ENCODE results near the gene GOLGA5. TPM values are rescaled to one million over a fixed set of nuclear protein-coding genes. Genes with fewer than 3 reads are reported as not detected.
"Not testable (repeated sequence)": the region's sequence is repeated elsewhere in the genome, so short reads cannot be mapped to it uniquely, and the experiment has no call there.

The GOLGA5 gene
- total RNA-seq, 1 donor from 2014 or later: 26.4 TPM

GRCh38 chr14:92813201-92813600, 19.1 kb downstream of the GOLGA5 start:
- H3K27ac Mint-ChIP-seq (ENCODE audit: unreplicated experiment): no peak overlapping the region
- H3K4me1 Mint-ChIP-seq (ENCODE audit: unreplicated experiment): no peaks in the 10 kb centered on the region
- no peaks in the 10 kb centered on the region for H3K27me3 Mint-ChIP-seq (ENCODE audit: unreplicated experiment)
- H3K36me3 Mint-ChIP-seq (ENCODE audit: low read depth, unreplicated experiment): peaks cover 3% of the 10 kb centered on the region
- TF ChIP-seq CTCF (IDR thresholded peaks at IDR 0.05; ENCODE audit: unreplicated experiment): no peak
- no peak for DNase-seq (ENCODE audit: low spot score)
- no peaks in the 10 kb centered on the region for H3K9me3 Mint-ChIP-seq (ENCODE audit: unreplicated experiment)
- no peak overlapping the region for H3K4me3 Mint-ChIP-seq (ENCODE audit: unreplicated experiment)

- no peak for DNase-seq (ENCODE audit: low spot score)
- no peaks in the 10 kb centered on the region for H3K27me3 Mint-ChIP-seq (ENCODE audit: unreplicated experiment)
- no peak overlapping the region for H3K4me3 Mint-ChIP-seq (ENCODE audit: unreplicated experiment)
- H3K27ac Mint-ChIP-seq (ENCODE audit: unreplicated experiment): no peak overlapping the region
- H3K9me3 Mint-ChIP-seq (ENCODE audit: unreplicated experiment): no peaks in the 10 kb centered on the region
- peaks cover 14% of the 10 kb centered on the region for H3K36me3 Mint-ChIP-seq (ENCODE audit: low read depth, unreplicated experiment)
- TF ChIP-seq CTCF (IDR thresholded peaks at IDR 0.05; ENCODE audit: unreplicated experiment): no peak
- H3K4me1 Mint-ChIP-seq (ENCODE audit: unreplicated experiment): no peaks in the 10 kb centered on the region
These were observed 25.0 kb downstream of the GOLGA5 start for GRCh38 chr14:92819011-92819597.

DNA sequence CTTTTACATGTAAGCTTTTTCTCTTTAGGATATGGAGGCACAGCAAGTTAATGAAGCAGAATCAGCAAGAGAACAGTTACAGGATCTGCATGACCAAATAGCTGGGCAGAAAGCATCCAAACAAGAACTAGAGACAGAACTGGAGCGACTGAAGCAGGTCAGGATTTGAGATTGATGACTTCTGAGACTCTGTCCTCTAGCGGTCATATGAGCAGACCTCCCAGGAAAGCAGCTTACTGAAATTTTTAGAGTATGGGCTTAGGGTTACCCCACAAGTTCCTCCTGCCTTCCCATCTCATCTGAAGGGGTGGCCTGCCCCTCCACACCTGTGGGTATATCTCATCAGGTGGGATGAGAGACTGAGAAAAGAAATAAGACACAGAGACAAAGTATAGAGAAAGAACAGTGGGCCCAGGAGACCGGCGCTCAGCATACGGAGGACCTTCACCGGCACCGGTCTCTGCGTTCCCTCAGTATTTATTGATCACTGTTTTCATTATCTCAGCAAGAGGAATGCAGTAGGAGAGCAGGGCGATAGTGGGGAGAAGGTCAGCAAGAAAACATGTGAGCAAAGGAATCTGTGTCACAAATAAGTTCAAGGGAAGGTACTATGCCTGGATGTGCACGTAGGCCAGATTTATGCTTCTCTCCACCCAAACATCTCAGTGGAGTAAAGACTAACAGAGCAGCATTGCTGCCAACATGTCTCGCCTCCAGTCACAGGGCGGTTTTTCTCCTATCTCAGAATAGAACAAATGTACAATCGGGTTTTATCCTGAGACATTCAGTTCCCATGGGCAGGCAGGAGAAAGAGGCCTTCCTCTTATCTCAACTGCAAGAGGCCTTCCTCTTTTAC, 25.8 kb downstream of the GOLGA5 start:
- peaks cover 20% of the 10 kb centered on the region for H3K36me3 Mint-ChIP-seq (ENCODE audit: low read depth, unreplicated experiment)
- H3K4me3 Mint-ChIP-seq (ENCODE audit: unreplicated experiment); H3K9me3 Mint-ChIP-seq (ENCODE audit: unreplicated experiment); H3K27me3 Mint-ChIP-seq (ENCODE audit: unreplicated experiment); DNase-seq (ENCODE audit: low spot score); H3K27ac Mint-ChIP-seq (ENCODE audit: unreplicated experiment); H3K4me1 Mint-ChIP-seq (ENCODE audit: unreplicated experiment): not testable (repeated sequence)

DNA sequence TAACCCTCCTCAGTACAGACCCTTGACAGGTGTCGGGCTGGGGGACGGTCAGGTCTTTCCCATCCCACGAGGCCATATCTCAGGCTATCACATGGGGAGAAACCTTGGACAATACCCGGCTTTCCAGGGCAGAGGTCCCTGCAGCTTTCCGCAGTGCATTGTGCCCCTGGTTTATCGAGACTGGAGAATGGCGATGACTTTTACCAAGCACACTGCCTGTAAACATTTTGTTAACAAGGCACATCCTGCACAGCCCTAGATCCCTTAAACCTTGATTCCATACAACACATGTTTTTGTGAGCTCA, 26.4 kb downstream of the GOLGA5 start:
- not testable (repeated sequence) for H3K9me3 Mint-ChIP-seq (ENCODE audit: unreplicated experiment); H3K4me3 Mint-ChIP-seq (ENCODE audit: unreplicated experiment); H3K27ac Mint-ChIP-seq (ENCODE audit: unreplicated experiment); DNase-seq (ENCODE audit: low spot score); H3K27me3 Mint-ChIP-seq (ENCODE audit: unreplicated experiment); H3K4me1 Mint-ChIP-seq (ENCODE audit: unreplicated experiment)
- peaks cover 21% of the 10 kb centered on the region for H3K36me3 Mint-ChIP-seq (ENCODE audit: low read depth, unreplicated experiment)

GRCh38 chr14:92830902-92831301, 36.8 kb downstream of the GOLGA5 start:
- no peak for TF ChIP-seq CTCF (IDR thresholded peaks at IDR 0.05; ENCODE audit: unreplicated experiment)
- peaks cover 29% of the 10 kb centered on the region for H3K4me1 Mint-ChIP-seq (ENCODE audit: unreplicated experiment)
- H3K9me3 Mint-ChIP-seq (ENCODE audit: unreplicated experiment): no peaks in the 10 kb centered on the region
- H3K36me3 Mint-ChIP-seq (ENCODE audit: low read depth, unreplicated experiment): peaks cover 4% of the 10 kb centered on the region
- no peaks in the 10 kb centered on the region for H3K27me3 Mint-ChIP-seq (ENCODE audit: unreplicated experiment)
- no peak for DNase-seq (ENCODE audit: low spot score)
- H3K4me3 Mint-ChIP-seq (ENCODE audit: unreplicated experiment): no peak overlapping the region
- H3K27ac Mint-ChIP-seq (ENCODE audit: unreplicated experiment): no peak overlapping the region

DNA sequence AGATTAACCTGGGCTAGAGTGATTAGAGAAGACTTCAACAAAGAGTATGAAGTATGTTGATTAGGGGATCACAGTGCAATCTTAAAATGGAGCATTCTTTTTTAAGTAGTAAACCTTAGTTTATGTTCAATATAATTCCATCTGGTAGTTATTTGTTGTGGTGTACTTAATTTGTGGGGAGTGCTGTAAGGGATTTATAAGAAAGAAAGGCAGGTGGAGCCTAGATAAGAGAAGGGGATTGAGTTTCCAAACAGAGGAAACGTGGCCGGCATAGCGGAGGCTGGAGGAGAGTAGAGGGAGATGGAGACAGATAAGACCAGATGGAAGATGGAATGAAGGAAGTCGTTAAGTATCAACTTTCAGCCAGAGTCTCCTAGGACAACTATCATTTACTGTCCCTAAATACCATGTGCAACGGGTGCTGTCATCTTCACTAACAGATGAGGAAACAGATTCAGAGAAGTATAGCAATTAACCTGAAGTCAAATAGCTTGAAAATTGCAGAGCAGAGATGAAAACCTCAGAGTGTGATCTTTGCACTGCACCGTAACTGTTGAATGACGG, 38.1 kb downstream of the GOLGA5 start:
- Mint-ChIP-seq H3K4me1 (ENCODE audit: unreplicated experiment) (peaks cover 29% of the 10 kb centered on the region), H3K4me3 (ENCODE audit: unreplicated experiment) (no peak overlapping the region), H3K27ac (ENCODE audit: unreplicated experiment) (peak overlapping the region; percentile 70), H3K27me3 (ENCODE audit: unreplicated experiment) (no peaks in the 10 kb centered on the region), H3K9me3 (ENCODE audit: unreplicated experiment) (no peaks in the 10 kb centered on the region), H3K36me3 (ENCODE audit: low read depth, unreplicated experiment) (peaks cover 4% of the 10 kb centered on the region)
- no peak for TF ChIP-seq CTCF (IDR thresholded peaks at IDR 0.05; ENCODE audit: unreplicated experiment)
- peak; percentile 24 for DNase-seq (ENCODE audit: low spot score)
